ENCODE results near the gene NEURL1B.
"Not testable (repeated sequence)": the region's sequence is repeated elsewhere in the genome, so short reads cannot be mapped to it uniquely, and the experiment has no call there.

Gene NEURL1B

GRCh38 chr5:172636279-172637050 is 4.6 kb upstream of the NEURL1B start:
- no peak for DNase-seq

- no peak for DNase-seq
Observed at GRCh38 chr5:172637110-172637580, 3.9 kb upstream of the NEURL1B start.

- no peak for DNase-seq
Observed at GRCh38 chr5:172637740-172638139, 3.3 kb upstream of the NEURL1B start.

- DNase-seq = no peak
Observed at GRCh38 chr5:172638209-172638768, 2.8 kb upstream of the NEURL1B start.

GRCh38 chr5:172640139-172640538 is 924 bp upstream of the NEURL1B start:
- DNase-seq = no peak

- DNase-seq = peak in 1 of 2 experiments; percentile 4
Observed at GRCh38 chr5:172641359-172642050, 442 bp downstream of the NEURL1B start.

- DNase-seq = no peak
Observed at GRCh38 chr5:172642051-172642409, 967 bp downstream of the NEURL1B start.

GRCh38 chr5:172642486-172642885 is 1.4 kb downstream of the NEURL1B start:
- no peak for DNase-seq

- DNase-seq = no peak
Observed at GRCh38 chr5:172642926-172643871, 2.1 kb downstream of the NEURL1B start.

- DNase-seq = no peak
Observed at GRCh38 chr5:172644266-172644665, 3.2 kb downstream of the NEURL1B start.

GRCh38 chr5:172644711-172645110 is 3.6 kb downstream of the NEURL1B start:
- DNase-seq = no peak

GRCh38 chr5:172645271-172646055 is 4.4 kb downstream of the NEURL1B start:
- DNase-seq = no peak

GRCh38 chr5:172646716-172647285 is 5.7 kb downstream of the NEURL1B start:
- no peak for DNase-seq

GRCh38 chr5:172647352-172648012 is 6.4 kb downstream of the NEURL1B start:
- DNase-seq = no peak

- no peak for DNase-seq
Observed at GRCh38 chr5:172648013-172648381, 6.9 kb downstream of the NEURL1B start.

GRCh38 chr5:172648755-172649154 is 7.7 kb downstream of the NEURL1B start:
- no peak for DNase-seq

- DNase-seq = not testable (repeated sequence)
Observed at GRCh38 chr5:172656496-172656895, 15.4 kb downstream of the NEURL1B start.

GRCh38 chr5:172657524-172658233 is 16.6 kb downstream of the NEURL1B start:
- not testable (repeated sequence) for DNase-seq

- DNase-seq = no peak
Observed at GRCh38 chr5:172658391-172658790, 17.3 kb downstream of the NEURL1B start.

GRCh38 chr5:172658961-172659501 is 18.0 kb downstream of the NEURL1B start:
- no peak for DNase-seq
